HG03175 (cell line): ENCODE data around the gene PPP4C.
"Not testable (repeated sequence)": the region's sequence is repeated elsewhere in the genome, so short reads cannot be mapped to it uniquely, and the experiment has no call there.

ENCODE experiments used
- ATAC-seq: cut with Tn5 transposase; IDR thresholded peaks from one replicate; pipeline ENCODE4 v1.9.1; 2021; ENCODE audit warnings: mild to moderate bottlenecking, moderate library complexity; ENCODE audit not compliant: unreplicated experiment

PPP4C gene

GRCh38 chr16:30122604-30123160, 46.9 kb downstream of the PPP4C start:
- no peak for ATAC-seq

DNA sequence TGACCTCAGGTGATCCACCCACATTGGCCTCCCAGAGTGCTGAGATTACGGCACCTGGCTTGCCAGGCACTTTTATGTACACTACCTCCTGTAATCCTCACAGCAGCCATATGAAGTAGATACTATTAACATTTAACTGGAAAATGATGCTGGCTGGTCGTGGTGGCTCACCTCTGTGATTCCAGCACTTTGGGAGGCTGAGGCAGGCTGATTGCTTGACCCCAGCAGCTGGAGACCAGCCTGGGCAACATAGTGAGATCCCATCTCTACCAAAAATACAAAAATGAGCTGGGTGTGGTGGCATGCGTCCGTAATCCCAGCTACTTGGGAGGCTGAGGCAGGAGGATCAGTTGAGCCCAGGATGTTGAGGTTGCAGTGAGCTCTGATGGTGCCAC, 49.2 kb downstream of the PPP4C start:
- no peak for ATAC-seq

DNA sequence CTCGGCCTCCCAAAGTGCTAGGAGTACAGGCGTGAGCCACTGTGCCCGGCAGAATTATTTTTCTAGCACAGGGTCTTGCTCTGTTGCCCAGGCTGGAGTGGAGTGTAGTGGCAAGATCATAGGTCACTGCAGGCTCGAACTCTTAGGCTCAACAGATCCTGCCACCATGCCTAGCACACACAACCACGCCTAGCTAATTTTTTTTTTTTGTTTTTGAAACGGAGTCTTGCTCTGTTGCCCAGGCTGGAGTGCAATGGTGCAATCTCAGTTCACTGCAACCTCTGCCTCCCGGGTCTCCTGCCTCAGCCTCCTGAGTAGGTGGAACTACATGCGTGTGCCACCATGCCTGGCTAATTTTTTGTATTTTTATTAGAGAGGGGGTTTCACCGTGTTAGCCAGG, 49.9 kb downstream of the PPP4C start:
- not testable (repeated sequence) for ATAC-seq

GRCh38 chr16:30127993-30128392, 52.2 kb downstream of the PPP4C start:
- ATAC-seq: no peak

- no peak for ATAC-seq
Observed at GRCh38 chr16:30131869-30132475, 56.2 kb downstream of the PPP4C start.

DNA sequence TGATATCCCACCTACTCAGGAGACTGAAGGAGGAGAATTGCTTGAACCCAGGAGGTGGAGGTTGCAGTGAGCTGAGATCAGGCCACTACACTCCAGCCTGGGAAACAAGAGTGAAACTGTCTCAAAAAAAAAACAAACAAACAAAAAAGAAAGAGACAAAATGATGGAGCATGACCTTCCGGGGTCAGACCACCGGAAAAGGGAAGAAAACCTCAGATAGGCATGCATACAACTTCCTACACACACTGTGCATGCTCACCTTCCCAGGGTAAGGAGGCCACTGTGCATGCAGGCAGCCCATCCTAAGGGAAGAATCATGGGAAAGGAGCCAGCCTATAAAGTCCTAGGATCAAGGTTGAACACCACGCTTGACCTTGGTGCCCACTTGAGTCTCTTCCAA, 56.8 kb downstream of the PPP4C start:
- ATAC-seq: no peak
